CD8-positive, alpha-beta memory T cell (primary cell): ENCODE measurements around the gene BPIFB3. TPM values are rescaled to one million over a fixed set of nuclear protein-coding genes. Genes with fewer than 3 reads are reported as not detected.

Source experiments
- CTCF ChIA-PET: fragments of 350-600 bp; sonication (Branson Sonifier 250); formaldehyde crosslinking; loops from one replicate; lab custom pipeline; 2021; ENCODE audit warnings: antibody characterized with exemption; lab: Charles Lee
- POLR2A ChIA-PET: fragments of 350-600 bp; sonication (Branson Sonifier 250); formaldehyde crosslinking; loops from one replicate; lab custom pipeline; 2021; ENCODE audit warnings: antibody characterized with exemption; lab: Charles Lee
- DNase-seq, 5 donors: peaks; one replicate each; pipeline versions ENCODE4 v3.0.0 to v3.0.0-alpha.2; 2020 to 2022; ENCODE audit warnings: mixed read lengths in 1 of 5
- H3K27ac ChIP-seq: one replicate; pipeline ENCODE4 v1.7.0; 2013; ENCODE audit warnings: low read depth, mild to moderate bottlenecking, low read length, moderate library complexity
- H3K27me3 ChIP-seq: 2 replicates; pipeline ENCODE4 v1.7.0; 2013; ENCODE audit warnings: low read length, mild to moderate bottlenecking; ENCODE audit not compliant: insufficient read depth, poor library complexity, severe bottlenecking
- H3K36me3 ChIP-seq: 2 replicates; pipeline ENCODE4 v1.7.0; 2013; ENCODE audit warnings: mild to moderate bottlenecking, low read length, moderate library complexity; ENCODE audit not compliant: insufficient read depth
- H3K4me1 ChIP-seq: 2 replicates; pipeline ENCODE4 v1.7.0; 2013; ENCODE audit warnings: mild to moderate bottlenecking, low read length, moderate library complexity; ENCODE audit not compliant: insufficient read depth
- H3K4me3 ChIP-seq: 2 replicates; pipeline ENCODE4 v1.7.0; 2013; ENCODE audit warnings: mild to moderate bottlenecking, low read length
- H3K9me3 ChIP-seq: 2 replicates; pipeline ENCODE4 v1.7.0; 2013; ENCODE audit warnings: mild to moderate bottlenecking, low read length
- H3K27ac Mint-ChIP-seq, 8 donors: one replicate each; pipeline ENCODE4 v1.8.0; 2020 to 2021; ENCODE audit warnings: mixed read lengths in 8 of 8, mild to moderate bottlenecking in 6 of 8, inconsistent platforms in 3 of 8, moderate library complexity in 3 of 8
- H3K27me3 Mint-ChIP-seq, 2 donors: one replicate each; pipeline ENCODE4 v1.8.0; 2020 to 2021; ENCODE audit warnings: mixed read lengths in 2 of 2, mild to moderate bottlenecking in 1 of 2, moderate library complexity in 1 of 2
- H3K36me3 Mint-ChIP-seq, 3 donors: one replicate each; pipeline ENCODE4 v1.8.0; 2020 to 2021; ENCODE audit warnings: mixed read lengths in 3 of 3, inconsistent platforms in 1 of 3, mild to moderate bottlenecking in 1 of 3
- H3K4me1 Mint-ChIP-seq, 3 donors: one replicate each; pipeline ENCODE4 v1.8.0; 2020 to 2021; ENCODE audit warnings: mixed read lengths in 3 of 3, inconsistent platforms in 1 of 3, mild to moderate bottlenecking in 1 of 3
- H3K4me3 Mint-ChIP-seq, 7 donors: one replicate each; pipeline ENCODE4 v1.8.0; 2020 to 2021; ENCODE audit warnings: mixed read lengths in 7 of 7, mild to moderate bottlenecking in 6 of 7, moderate library complexity in 4 of 7, inconsistent platforms in 2 of 7
- H3K9me3 Mint-ChIP-seq, 5 donors: one replicate each; pipeline ENCODE4 v1.8.0; 2020 to 2022; ENCODE audit warnings: mixed read lengths in 5 of 5, mild to moderate bottlenecking in 3 of 5, moderate library complexity in 2 of 5, inconsistent platforms in 1 of 5
- polyA plus RNA-seq: library from polyadenylated mRNA; unstranded; fragments of 300-500 nt; fragmentation: Illumina TruSeq; gene quantifications from one replicate; pipeline ENCODE4 v1.2.3, GENCODE V29; 2021
- total RNA-seq, 2 experiments: library from RNA; stranded (reverse); gene quantifications; one replicate each; pipeline ENCODE4 v1.2.3, GENCODE V29; 2021

BPIFB3 gene
- total and polyA plus RNA-seq, 3 experiments from 2014 or later, result not detected

GRCh38 chr20:33031531-33031930 lies 22.2 kb upstream of the BPIFB3 start, which contains the start of gene BPIFB6:
TSS of gene BPIFB6 (plus strand) at chr20:33031648. CDS start at chr20:33031648, 0 bp downstream.
- Mint-ChIP-seq H3K27ac (peak within 1 kb of the TSS in 3 of 8 donors; percentile 42 to 96 (median 51)), H3K36me3 (peaks cover 0 to 5% (median 1%) of the 10 kb centered on the region in 3 donors), H3K4me3 (no peak within 1 kb of the TSS), H3K4me1 (no peaks in the 10 kb centered on the region), H3K27me3 (peaks cover 0 to 4% of the 10 kb centered on the region in 2 donors), H3K9me3 (peaks cover 0 to 2% (median 2%) of the 10 kb centered on the region in 5 donors)
- no peaks in the 10 kb centered on the region for H3K27me3 ChIP-seq
- H3K4me1 ChIP-seq, result no peaks in the 10 kb centered on the region
- CTCF ChIA-PET, result interaction anchor here (0.7 kb wide), 1 partner anchor 891 kb away, joined by 3 read pairs; no protein-coding TSS in a partner anchor
- H3K9me3 ChIP-seq, result no peaks in the 10 kb centered on the region
- POLR2A ChIA-PET, result no interaction called here
- DNase-seq, result no peak
- no peaks in the 10 kb centered on the region for H3K36me3 ChIP-seq
- no peak within 1 kb of the TSS for H3K4me3 ChIP-seq
- no peak within 1 kb of the TSS for H3K27ac ChIP-seq

DNA sequence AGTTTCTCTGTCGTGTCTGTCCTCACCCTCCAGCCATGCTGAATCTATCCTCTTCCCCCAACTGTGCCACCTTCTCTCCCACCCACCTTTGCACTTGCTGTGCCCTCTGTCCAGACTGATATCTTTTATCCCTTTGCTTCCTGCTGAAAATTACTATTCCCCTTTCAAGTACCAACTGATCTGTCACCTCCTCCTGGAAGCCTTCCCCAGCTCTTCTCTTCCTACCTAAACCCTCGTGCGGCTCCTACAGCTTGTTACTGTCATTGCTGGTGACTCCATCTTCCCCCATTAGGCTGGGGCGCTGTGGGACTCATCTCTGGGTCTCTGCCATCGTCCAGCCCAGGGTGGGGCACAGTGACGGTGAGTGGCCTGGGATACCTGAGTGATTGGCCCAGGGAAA lies 21.1 kb upstream of the BPIFB3 start:
- H3K4me1 Mint-ChIP-seq, result no peaks in the 10 kb centered on the region
- ChIA-PET POLR2A (no interaction called here), CTCF (no interaction called here)
- no peaks in the 10 kb centered on the region for H3K27me3 ChIP-seq
- H3K27ac Mint-ChIP-seq, result no peak overlapping the region
- DNase-seq, result no peak
- H3K4me3 Mint-ChIP-seq, result no peak overlapping the region
- peaks cover 0 to 5% (median 1%) of the 10 kb centered on the region in 3 donors for H3K36me3 Mint-ChIP-seq
- H3K27me3 Mint-ChIP-seq, result peaks cover 0 to 4% of the 10 kb centered on the region in 2 donors
- H3K4me1 ChIP-seq, result no peaks in the 10 kb centered on the region
- H3K4me3 ChIP-seq, result no peak overlapping the region
- no peak overlapping the region for H3K27ac ChIP-seq
- no peaks in the 10 kb centered on the region for H3K36me3 ChIP-seq
- H3K9me3 ChIP-seq, result no peaks in the 10 kb centered on the region
- H3K9me3 Mint-ChIP-seq, result peaks cover 0 to 2% (median 2%) of the 10 kb centered on the region in 5 donors

DNA sequence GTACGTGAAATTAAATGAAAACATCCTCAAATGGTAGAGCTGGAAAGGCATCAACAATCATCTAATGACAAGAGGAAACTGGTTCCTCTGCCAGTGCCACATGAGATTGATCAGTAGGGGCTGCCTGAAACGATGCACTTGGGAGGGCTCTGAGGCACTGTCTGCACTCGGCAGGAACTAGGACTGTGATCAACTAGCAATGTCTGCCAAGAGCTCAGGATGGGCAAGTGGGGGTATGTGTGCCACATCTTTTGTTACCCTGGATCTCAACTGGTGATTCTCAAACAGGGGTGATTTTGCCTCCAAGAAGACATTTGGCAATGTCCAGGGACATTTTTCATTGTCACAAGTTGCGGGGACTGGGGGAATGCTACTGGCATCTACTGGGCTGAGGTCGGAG lies 20.3 kb upstream of the BPIFB3 start:
- H3K27ac ChIP-seq, result no peak overlapping the region
- no peaks in the 10 kb centered on the region for H3K9me3 ChIP-seq
- H3K4me3 Mint-ChIP-seq, result no peak overlapping the region
- H3K36me3 ChIP-seq, result no peaks in the 10 kb centered on the region
- H3K4me3 ChIP-seq, result no peak overlapping the region
- no peaks in the 10 kb centered on the region for H3K4me1 Mint-ChIP-seq
- H3K27ac Mint-ChIP-seq, result peak overlapping the region in 1 of 8 donors; percentile 47
- ChIA-PET CTCF (no interaction called here), POLR2A (no interaction called here)
- H3K36me3 Mint-ChIP-seq, result peaks cover 0 to 8% (median 1%) of the 10 kb centered on the region in 3 donors
- H3K4me1 ChIP-seq, result no peaks in the 10 kb centered on the region
- no peak for DNase-seq
- peaks cover 0 to 4% of the 10 kb centered on the region in 2 donors for H3K27me3 Mint-ChIP-seq
- peaks cover 0 to 2% (median 2%) of the 10 kb centered on the region in 5 donors for H3K9me3 Mint-ChIP-seq
- no peaks in the 10 kb centered on the region for H3K27me3 ChIP-seq

DNA sequence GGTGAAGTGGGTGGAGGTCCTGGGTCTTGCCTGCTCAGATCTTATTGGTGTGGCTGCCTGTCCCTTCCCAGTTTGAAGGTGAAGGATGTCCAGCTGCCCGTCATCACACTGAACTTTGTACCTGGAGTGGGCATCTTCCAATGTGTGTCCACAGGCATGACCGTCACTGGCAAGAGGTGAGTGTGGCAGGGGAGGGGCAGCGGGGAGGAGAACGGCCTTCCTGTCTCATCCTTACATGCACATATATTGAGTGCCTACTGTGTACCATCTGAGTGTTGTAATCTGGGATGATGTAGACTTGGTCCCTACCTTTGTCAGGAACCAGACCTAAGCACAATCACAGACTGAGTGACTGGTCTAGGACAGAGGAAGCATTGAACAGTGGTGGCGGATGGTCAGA lies 19.6 kb upstream of the BPIFB3 start:
- CTCF ChIA-PET, result no interaction called here
- Histone ChIP-seq H3K4me3 (no peak overlapping the region), H3K9me3 (no peaks in the 10 kb centered on the region), H3K27ac (no peak overlapping the region), H3K4me1 (no peaks in the 10 kb centered on the region), H3K27me3 (no peaks in the 10 kb centered on the region), H3K36me3 (no peaks in the 10 kb centered on the region)
- Mint-ChIP-seq H3K27ac (peak overlapping the region in 1 of 8 donors; percentile 68), H3K36me3 (peaks cover 0 to 8% (median 1%) of the 10 kb centered on the region in 3 donors), H3K4me3 (no peak overlapping the region), H3K27me3 (peaks cover 0 to 4% of the 10 kb centered on the region in 2 donors), H3K4me1 (no peaks in the 10 kb centered on the region), H3K9me3 (peaks cover 0 to 2% (median 2%) of the 10 kb centered on the region in 5 donors)
- DNase-seq, result no peak
- POLR2A ChIA-PET, result no interaction called here

GRCh38 chr20:33034901-33035492 lies 18.7 kb upstream of the BPIFB3 start:
- no peak overlapping the region for H3K4me3 Mint-ChIP-seq
- CTCF ChIA-PET, result no interaction called here
- H3K27ac Mint-ChIP-seq, result peak overlapping the region in 1 of 8 donors; percentile 9
- H3K27ac ChIP-seq, result no peak overlapping the region
- POLR2A ChIA-PET, result no interaction called here
- H3K27me3 ChIP-seq, result no peaks in the 10 kb centered on the region
- no peak for DNase-seq
- no peaks in the 10 kb centered on the region for H3K9me3 ChIP-seq
- H3K4me1 ChIP-seq, result no peaks in the 10 kb centered on the region
- H3K36me3 Mint-ChIP-seq, result peaks cover 0 to 8% (median 1%) of the 10 kb centered on the region in 3 donors
- peaks cover 0 to 2% (median 2%) of the 10 kb centered on the region in 5 donors for H3K9me3 Mint-ChIP-seq
- H3K4me3 ChIP-seq, result no peak overlapping the region
- H3K4me1 Mint-ChIP-seq, result no peaks in the 10 kb centered on the region
- no peaks in the 10 kb centered on the region for H3K36me3 ChIP-seq
- H3K27me3 Mint-ChIP-seq, result peaks cover 0 to 4% of the 10 kb centered on the region in 2 donors

- no peak for DNase-seq
- no peaks in the 10 kb centered on the region for H3K4me1 ChIP-seq
- Mint-ChIP-seq H3K4me1 (no peaks in the 10 kb centered on the region), H3K36me3 (peaks cover 0 to 8% (median 1%) of the 10 kb centered on the region in 3 donors), H3K9me3 (peaks cover 0 to 2% (median under 1%) of the 10 kb centered on the region in 5 donors), H3K4me3 (no peak overlapping the region), H3K27me3 (peaks cover 0 to 7% of the 10 kb centered on the region in 2 donors), H3K27ac (no peak overlapping the region)
- CTCF ChIA-PET, result no interaction called here
- no peaks in the 10 kb centered on the region for H3K27me3 ChIP-seq
- H3K36me3 ChIP-seq, result no peaks in the 10 kb centered on the region
- no peak overlapping the region for H3K27ac ChIP-seq
- H3K9me3 ChIP-seq, result no peaks in the 10 kb centered on the region
- H3K4me3 ChIP-seq, result no peak overlapping the region
- POLR2A ChIA-PET, result no interaction called here
Measured at GRCh38 chr20:33037456-33037855, 16.2 kb upstream of the BPIFB3 start.

DNA sequence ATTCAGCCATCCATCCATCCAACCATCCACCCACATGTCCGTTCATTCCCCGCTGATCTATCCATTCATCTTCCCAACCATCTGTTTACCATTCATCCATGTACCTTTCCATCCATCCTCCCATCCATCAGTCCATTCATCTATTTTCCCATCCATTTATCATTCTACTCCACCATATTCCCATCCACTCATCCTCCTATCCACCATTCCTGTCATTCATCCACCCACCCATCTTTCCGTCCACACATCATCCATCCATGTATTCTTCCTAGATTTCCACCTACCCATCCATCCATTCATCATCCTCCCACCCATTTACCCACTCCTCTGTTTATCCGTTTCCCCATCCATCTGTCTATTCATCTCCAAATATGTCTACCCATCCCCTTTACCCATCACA lies 15.5 kb upstream of the BPIFB3 start:
- no peak overlapping the region for H3K4me3 Mint-ChIP-seq
- CTCF ChIA-PET, result no interaction called here

GRCh38 chr20:33042430-33042829 lies 11.3 kb upstream of the BPIFB3 start:
- Mint-ChIP-seq H3K4me3 (no peak overlapping the region), H3K9me3 (peaks cover 14 to 19% (median 17%) of the 10 kb centered on the region in 5 donors), H3K27ac (peak overlapping the region in 1 of 8 donors; percentile 62), H3K4me1 (no peaks in the 10 kb centered on the region), H3K27me3 (peaks cover 0 to 3% of the 10 kb centered on the region in 2 donors), H3K36me3 (peaks cover 0 to 17% (median 1%) of the 10 kb centered on the region in 3 donors)
- ChIA-PET CTCF (no interaction called here), POLR2A (no interaction called here)
- no peak for DNase-seq
- Histone ChIP-seq H3K4me1 (no peaks in the 10 kb centered on the region), H3K9me3 (peaks cover 4% of the 10 kb centered on the region), H3K4me3 (no peak overlapping the region), H3K27ac (no peak overlapping the region), H3K36me3 (no peaks in the 10 kb centered on the region), H3K27me3 (no peaks in the 10 kb centered on the region)

More for the DNA sequence above, 15.5 kb upstream of the BPIFB3 start:
- H3K27ac Mint-ChIP-seq, result no peak overlapping the region
- POLR2A ChIA-PET, result no interaction called here
- H3K4me1 Mint-ChIP-seq, result no peaks in the 10 kb centered on the region
- no peak overlapping the region for H3K27ac ChIP-seq
- peaks cover 0 to 4% (median 0%) of the 10 kb centered on the region in 5 donors for H3K9me3 Mint-ChIP-seq
- H3K27me3 Mint-ChIP-seq, result peaks cover 0 to 3% of the 10 kb centered on the region in 2 donors
- H3K4me1 ChIP-seq, result no peaks in the 10 kb centered on the region
- no peak overlapping the region for H3K4me3 ChIP-seq
- H3K36me3 Mint-ChIP-seq, result peaks cover 0 to 3% (median 1%) of the 10 kb centered on the region in 3 donors
- no peaks in the 10 kb centered on the region for H3K9me3 ChIP-seq
- DNase-seq, result no peak
- no peaks in the 10 kb centered on the region for H3K27me3 ChIP-seq
- no peaks in the 10 kb centered on the region for H3K36me3 ChIP-seq
